Astrocyte (in vitro differentiated cells and primary cell): ENCODE results near the gene SMAP1. TPM values are rescaled to one million over a fixed set of nuclear protein-coding genes. Genes with fewer than 3 reads are reported as not detected.

Experiments used
- DNase-seq: peaks from one replicate; pipeline ENCODE4 v3.0.0-alpha.2; 2010; ENCODE audit warnings: low read depth
- FAIRE-seq: peaks from 2 replicates; lab custom pipeline; 2011; peaks lifted over from hg19 to GRCh38; lab: Jason Lieb, UNC
- H2AFZ ChIP-seq: 2 replicates; pipeline ENCODE4 v1.6.0; 2012; ENCODE audit warnings: low read depth, low read length, inconsistent platforms
- H3K27ac ChIP-seq: 2 replicates; pipeline ENCODE4 v1.5.1; 2011; ENCODE audit warnings: low read depth, low read length, inconsistent platforms
- H3K27me3 ChIP-seq: 2 replicates; pipeline ENCODE4 v1.6.0; 2011; ENCODE audit warnings: low read length, inconsistent platforms; ENCODE audit not compliant: insufficient read depth
- H3K36me3 ChIP-seq: 2 replicates; pipeline ENCODE4 v1.5.1; 2011; ENCODE audit warnings: low read length, inconsistent platforms; ENCODE audit not compliant: insufficient read depth
- H3K4me1 ChIP-seq: 2 replicates; pipeline ENCODE4 v1.5.1; 2011; ENCODE audit warnings: low read length, inconsistent platforms; ENCODE audit not compliant: insufficient read depth
- H3K4me2 ChIP-seq: 2 replicates; pipeline ENCODE4 v1.6.0; 2012; ENCODE audit warnings: low read length, inconsistent platforms
- H3K4me3 ChIP-seq: 2 replicates; pipeline ENCODE4 v1.5.1; 2011; ENCODE audit warnings: low read depth, mild to moderate bottlenecking, low read length, inconsistent platforms; ENCODE audit not compliant: insufficient read depth
- H3K79me2 ChIP-seq: 2 replicates; pipeline ENCODE4 v1.6.0; 2012; ENCODE audit warnings: mild to moderate bottlenecking, low read length, inconsistent platforms; ENCODE audit not compliant: insufficient read depth
- H3K9ac ChIP-seq: 2 replicates; pipeline ENCODE4 v1.6.0; 2012; ENCODE audit warnings: mild to moderate bottlenecking, low read length, inconsistent platforms
- H3K9me3 ChIP-seq: 2 replicates; pipeline ENCODE4 v1.5.1; 2012; ENCODE audit warnings: low read depth, mild to moderate bottlenecking, low read length, inconsistent platforms; ENCODE audit not compliant: insufficient read depth
- H4K20me1 ChIP-seq: 2 replicates; pipeline ENCODE4 v1.6.0; 2012; ENCODE audit warnings: low read length, inconsistent platforms; ENCODE audit not compliant: insufficient read depth
- H3K27ac Mint-ChIP-seq: one replicate; pipeline ENCODE4 v1.8.0; 2021; ENCODE audit warnings: mild to moderate bottlenecking, mixed read lengths; ENCODE audit not compliant: unreplicated experiment
- H3K27me3 Mint-ChIP-seq: one replicate; pipeline ENCODE4 v1.8.0; 2021; ENCODE audit warnings: low read depth, mixed read lengths; ENCODE audit not compliant: unreplicated experiment
- H3K36me3 Mint-ChIP-seq: one replicate; pipeline ENCODE4 v1.8.0; 2021; ENCODE audit warnings: low read depth, mixed read lengths; ENCODE audit not compliant: unreplicated experiment
- H3K4me1 Mint-ChIP-seq: one replicate; pipeline ENCODE4 v1.8.0; 2021; ENCODE audit warnings: low read depth, mixed read lengths; ENCODE audit not compliant: unreplicated experiment
- H3K4me3 Mint-ChIP-seq: one replicate; pipeline ENCODE4 v1.8.0; 2021; ENCODE audit warnings: mild to moderate bottlenecking, moderate library complexity, mixed read lengths; ENCODE audit not compliant: unreplicated experiment
- H3K9me3 Mint-ChIP-seq: one replicate; pipeline ENCODE4 v1.8.0; 2021; ENCODE audit warnings: mild to moderate bottlenecking, mixed read lengths; ENCODE audit not compliant: unreplicated experiment
- EZH2 ChIP-seq: IDR thresholded peaks from 2 replicates; pipeline ENCODE4 v1.6.1; 2012; ENCODE audit warnings: mild to moderate bottlenecking, low read length, inconsistent platforms; ENCODE audit not compliant: insufficient read depth
- total RNA-seq: library from RNA; stranded (reverse); gene quantifications from 2 replicates; pipeline ENCODE4 v1.2.1, GENCODE V29; 2021
- TF ChIP-seq, protein P1 (sequence below): IDR thresholded peaks from 2 replicates; pipeline ENCODE4 v1.5.1; 2011; ENCODE audit warnings: low read depth, mild to moderate bottlenecking, inconsistent platforms, low read length, moderate library complexity; ENCODE audit not compliant: insufficient read depth

SMAP1 gene
- total RNA-seq, 1 donor from 2014 or later, result 27.3 TPM

DNA sequence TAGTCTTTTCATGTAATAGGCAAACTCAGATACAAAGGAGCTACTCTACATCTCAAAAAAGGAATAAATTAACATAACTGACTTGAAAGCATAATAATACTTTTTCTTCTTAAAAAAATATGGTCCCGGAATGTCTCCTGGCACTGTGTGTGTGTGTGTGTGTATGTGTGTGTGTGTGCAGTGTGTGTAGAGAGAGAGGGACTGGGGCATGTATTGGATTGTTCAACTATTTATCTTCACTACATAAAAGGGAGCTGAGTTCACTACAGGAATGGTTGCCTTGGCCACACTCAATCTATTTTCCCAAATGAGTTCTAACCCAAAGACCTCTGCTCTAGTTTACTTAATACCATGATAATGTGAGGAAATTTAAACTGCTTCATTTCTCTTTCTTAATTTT lies 238.1 kb downstream of the SMAP1 start:
- H3K4me3 Mint-ChIP-seq, result no peak overlapping the region
- no peaks in the 10 kb centered on the region for H3K36me3 Mint-ChIP-seq
- no peaks in the 10 kb centered on the region for H4K20me1 ChIP-seq
- H3K4me1 Mint-ChIP-seq, result no peaks in the 10 kb centered on the region
- FAIRE-seq, result no peak
- H3K27ac ChIP-seq, result no peak overlapping the region
- H3K36me3 ChIP-seq, result no peaks in the 10 kb centered on the region
- no peaks in the 10 kb centered on the region for H3K9me3 Mint-ChIP-seq
- no peak overlapping the region for H3K27ac Mint-ChIP-seq
- DNase-seq, result no peak
- TF ChIP-seq, protein P1, sequence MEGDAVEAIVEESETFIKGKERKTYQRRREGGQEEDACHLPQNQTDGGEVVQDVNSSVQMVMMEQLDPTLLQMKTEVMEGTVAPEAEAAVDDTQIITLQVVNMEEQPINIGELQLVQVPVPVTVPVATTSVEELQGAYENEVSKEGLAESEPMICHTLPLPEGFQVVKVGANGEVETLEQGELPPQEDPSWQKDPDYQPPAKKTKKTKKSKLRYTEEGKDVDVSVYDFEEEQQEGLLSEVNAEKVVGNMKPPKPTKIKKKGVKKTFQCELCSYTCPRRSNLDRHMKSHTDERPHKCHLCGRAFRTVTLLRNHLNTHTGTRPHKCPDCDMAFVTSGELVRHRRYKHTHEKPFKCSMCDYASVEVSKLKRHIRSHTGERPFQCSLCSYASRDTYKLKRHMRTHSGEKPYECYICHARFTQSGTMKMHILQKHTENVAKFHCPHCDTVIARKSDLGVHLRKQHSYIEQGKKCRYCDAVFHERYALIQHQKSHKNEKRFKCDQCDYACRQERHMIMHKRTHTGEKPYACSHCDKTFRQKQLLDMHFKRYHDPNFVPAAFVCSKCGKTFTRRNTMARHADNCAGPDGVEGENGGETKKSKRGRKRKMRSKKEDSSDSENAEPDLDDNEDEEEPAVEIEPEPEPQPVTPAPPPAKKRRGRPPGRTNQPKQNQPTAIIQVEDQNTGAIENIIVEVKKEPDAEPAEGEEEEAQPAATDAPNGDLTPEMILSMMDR, result no peak
- TF ChIP-seq EZH2, result no peak
- H3K4me2 ChIP-seq, result no peak overlapping the region
- no peaks in the 10 kb centered on the region for H3K79me2 ChIP-seq
- no peak overlapping the region for H3K9ac ChIP-seq
- H3K27me3 ChIP-seq, result no peaks in the 10 kb centered on the region
- H3K4me1 ChIP-seq, result no peaks in the 10 kb centered on the region
- H3K4me3 ChIP-seq, result no peak overlapping the region
- H3K9me3 ChIP-seq, result no peaks in the 10 kb centered on the region
- H3K27me3 Mint-ChIP-seq, result peaks cover 4% of the 10 kb centered on the region
- no peak overlapping the region for H2AFZ ChIP-seq

Other genes starting within 250 kb of the SMAP1 start
- 7.4 and 8.3 TPM in 2 replicates for gene SDHAF4, start 101.0 kb upstream of the SMAP1 start, total RNA-seq